ENCODE results near the gene SYK.

Gene SYK

DNA sequence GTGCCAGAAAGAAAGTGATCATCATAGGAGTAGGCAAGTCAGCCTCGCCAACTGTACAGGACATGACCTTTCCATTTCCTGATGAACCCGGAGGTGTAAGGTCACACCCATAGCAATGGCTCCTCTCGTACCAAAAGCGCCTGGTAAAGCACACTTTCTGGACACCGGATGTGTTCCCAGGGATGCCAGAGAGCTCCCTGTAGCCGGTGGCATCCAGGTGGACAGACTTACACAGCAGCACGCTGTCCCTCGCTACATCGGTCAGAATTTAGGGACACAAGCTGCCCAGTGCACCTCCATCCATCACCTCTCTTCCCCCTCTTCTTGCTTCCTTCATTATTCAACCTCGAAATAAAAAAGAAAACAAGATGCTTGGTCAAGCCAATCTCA lies 105.4 kb downstream of the SYK start:
- no peak overlapping the region for H3K27ac ChIP-seq (ENCODE audit: low read depth in 2 of 2, low read length in 2 of 2)

DNA sequence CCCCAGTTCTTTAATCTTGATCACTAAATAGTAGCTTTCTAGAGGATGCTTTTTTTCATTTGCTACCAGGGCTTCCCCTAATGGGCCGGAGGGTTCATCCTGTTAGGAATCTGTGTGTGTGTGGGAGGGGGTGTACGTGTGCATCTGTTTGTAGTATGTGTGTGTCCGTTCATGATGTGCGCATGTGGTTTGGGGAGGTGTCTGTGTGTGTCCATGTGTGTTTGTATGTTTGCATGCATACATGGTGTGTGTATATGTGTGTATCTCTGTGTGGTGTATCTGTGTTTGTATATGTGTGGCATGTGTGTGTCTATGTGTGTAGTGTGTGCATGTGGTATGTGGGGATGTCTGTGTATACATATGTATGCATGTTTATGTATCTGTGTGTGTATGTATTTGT lies 106.2 kb downstream of the SYK start:
- Histone ChIP-seq H3K4me1 (ENCODE audit: control insufficient read depth in 2 of 2, insufficient read depth in 2 of 2, low read length in 2 of 2) (no peaks in the 10 kb centered on the region), H3K27ac (ENCODE audit: low read depth in 2 of 2, low read length in 2 of 2) (no peak overlapping the region), H3K4me3 (ENCODE audit: low read length in 2 of 2) (no peak overlapping the region), H3K9ac (ENCODE audit: low read depth in 1 of 2, low read length in 2 of 2) (no peak overlapping the region), H3K27me3 (ENCODE audit: control insufficient read depth in 2 of 2, insufficient read depth in 2 of 2, low read length in 2 of 2) (no peaks in the 10 kb centered on the region), H3K36me3 (ENCODE audit: control insufficient read depth in 2 of 2, insufficient read depth in 2 of 2, low read length in 2 of 2) (no peaks in the 10 kb centered on the region), H3K9me3 (ENCODE audit: control insufficient read depth in 2 of 2, low read length in 2 of 2) (no peaks in the 10 kb centered on the region)

More for the DNA sequence above, 105.4 kb downstream of the SYK start:
- H3K9me3 ChIP-seq (ENCODE audit: control insufficient read depth in 2 of 2, low read length in 2 of 2), result no peaks in the 10 kb centered on the region
- H3K4me3 ChIP-seq (ENCODE audit: low read length in 2 of 2), result no peak overlapping the region
- H3K4me1 ChIP-seq (ENCODE audit: control insufficient read depth in 2 of 2, insufficient read depth in 2 of 2, low read length in 2 of 2), result no peaks in the 10 kb centered on the region
- no peaks in the 10 kb centered on the region for H3K27me3 ChIP-seq (ENCODE audit: control insufficient read depth in 2 of 2, insufficient read depth in 2 of 2, low read length in 2 of 2)
- no peak overlapping the region for H3K9ac ChIP-seq (ENCODE audit: low read depth in 1 of 2, low read length in 2 of 2)
- no peaks in the 10 kb centered on the region for H3K36me3 ChIP-seq (ENCODE audit: control insufficient read depth in 2 of 2, insufficient read depth in 2 of 2, low read length in 2 of 2)

DNA sequence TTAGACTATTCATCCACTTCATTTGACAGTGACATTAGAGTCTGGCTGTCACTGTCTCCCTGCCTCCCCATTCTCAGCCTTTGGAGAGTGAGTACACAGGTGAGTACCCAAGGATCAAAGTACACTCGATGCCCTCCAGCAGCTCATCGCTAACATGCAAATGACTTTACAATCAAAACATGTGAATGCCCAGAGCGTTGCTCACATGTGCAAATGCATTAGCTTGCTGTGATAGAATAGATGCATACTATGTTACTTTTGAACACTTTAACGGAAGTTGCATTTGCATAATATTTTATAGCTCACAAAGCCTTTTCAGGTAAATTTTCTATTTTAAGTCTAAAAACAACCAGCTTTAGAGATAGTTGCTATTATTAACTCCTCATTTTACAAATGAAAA lies 107.6 kb downstream of the SYK start:
- Histone ChIP-seq H3K4me3 (ENCODE audit: low read length in 2 of 2) (no peak overlapping the region), H3K9me3 (ENCODE audit: control insufficient read depth in 2 of 2, low read length in 2 of 2) (no peaks in the 10 kb centered on the region), H3K36me3 (ENCODE audit: control insufficient read depth in 2 of 2, insufficient read depth in 2 of 2, low read length in 2 of 2) (no peaks in the 10 kb centered on the region), H3K27ac (ENCODE audit: low read depth in 2 of 2, low read length in 2 of 2) (no peak overlapping the region), H3K9ac (ENCODE audit: low read depth in 1 of 2, low read length in 2 of 2) (no peak overlapping the region), H3K27me3 (ENCODE audit: control insufficient read depth in 2 of 2, insufficient read depth in 2 of 2, low read length in 2 of 2) (no peaks in the 10 kb centered on the region), H3K4me1 (ENCODE audit: control insufficient read depth in 2 of 2, insufficient read depth in 2 of 2, low read length in 2 of 2) (no peaks in the 10 kb centered on the region)

DNA sequence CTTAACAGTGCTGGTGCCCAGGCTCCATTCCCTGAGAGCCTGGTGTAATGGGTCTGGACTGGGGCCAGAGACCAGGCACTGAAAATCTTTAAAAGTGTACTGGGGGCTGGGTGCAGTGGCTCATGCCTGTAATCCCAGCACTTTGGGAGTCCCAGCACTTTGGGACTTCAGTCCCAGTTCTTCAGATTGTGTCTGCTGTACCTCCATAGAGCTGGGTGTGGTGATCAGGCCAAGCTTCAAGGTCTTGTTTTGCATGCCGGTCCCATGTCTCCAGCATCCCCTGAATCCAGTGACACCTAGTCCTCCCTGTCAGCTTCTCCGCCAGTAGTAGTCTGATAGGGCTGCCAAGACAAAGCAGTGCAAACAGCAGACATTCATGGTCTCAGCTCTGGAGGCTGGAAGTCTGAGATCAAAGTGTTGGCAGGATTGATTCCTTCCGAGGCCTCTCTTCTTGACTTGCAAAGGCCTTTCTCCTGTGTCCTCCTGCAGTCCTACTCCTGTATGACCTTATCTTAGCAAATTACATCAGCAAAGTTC lies 108.2 kb downstream of the SYK start:
- no peaks in the 10 kb centered on the region for H3K9me3 ChIP-seq (ENCODE audit: control insufficient read depth in 2 of 2, low read length in 2 of 2)
- no peaks in the 10 kb centered on the region for H3K36me3 ChIP-seq (ENCODE audit: control insufficient read depth in 2 of 2, insufficient read depth in 2 of 2, low read length in 2 of 2)
- H3K4me1 ChIP-seq (ENCODE audit: control insufficient read depth in 2 of 2, insufficient read depth in 2 of 2, low read length in 2 of 2), result no peaks in the 10 kb centered on the region
- H3K27me3 ChIP-seq (ENCODE audit: control insufficient read depth in 2 of 2, insufficient read depth in 2 of 2, low read length in 2 of 2), result no peaks in the 10 kb centered on the region
- H3K27ac ChIP-seq (ENCODE audit: low read depth in 2 of 2, low read length in 2 of 2), result no peak overlapping the region
- H3K9ac ChIP-seq (ENCODE audit: low read depth in 1 of 2, low read length in 2 of 2), result no peak overlapping the region
- no peak overlapping the region for H3K4me3 ChIP-seq (ENCODE audit: low read length in 2 of 2)

DNA sequence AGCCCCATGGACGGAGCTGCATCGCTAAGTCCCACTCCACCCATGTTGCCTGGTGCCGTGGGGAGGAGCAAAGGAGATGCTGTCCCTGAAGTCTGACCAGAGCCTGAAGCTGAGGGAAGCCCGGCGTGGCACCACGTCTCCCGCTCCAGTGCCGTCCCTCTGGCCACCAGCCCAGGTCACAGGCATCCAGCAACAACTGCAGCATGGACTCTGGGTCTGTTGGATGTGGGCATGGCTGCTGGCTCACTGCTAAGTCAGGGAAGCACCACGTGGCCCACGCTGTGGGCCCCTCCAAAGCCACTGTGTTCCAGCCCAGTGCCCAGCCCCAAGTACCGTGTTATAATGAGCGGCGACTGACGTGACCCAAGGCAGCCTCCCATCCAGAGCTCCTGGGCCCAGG lies 112.6 kb downstream of the SYK start:
- H3K27me3 ChIP-seq (ENCODE audit: control insufficient read depth in 2 of 2, insufficient read depth in 2 of 2, low read length in 2 of 2), result no peaks in the 10 kb centered on the region
- no peaks in the 10 kb centered on the region for H3K36me3 ChIP-seq (ENCODE audit: control insufficient read depth in 2 of 2, insufficient read depth in 2 of 2, low read length in 2 of 2)
- peaks cover 0 to 2% of the 10 kb centered on the region in 2 donors for H3K4me1 ChIP-seq (ENCODE audit: control insufficient read depth in 2 of 2, insufficient read depth in 2 of 2, low read length in 2 of 2)
- no peak overlapping the region for H3K4me3 ChIP-seq (ENCODE audit: low read length in 2 of 2)
- no peak overlapping the region for H3K9ac ChIP-seq (ENCODE audit: low read depth in 1 of 2, low read length in 2 of 2)
- H3K27ac ChIP-seq (ENCODE audit: low read depth in 2 of 2, low read length in 2 of 2), result no peak overlapping the region
- no peaks in the 10 kb centered on the region for H3K9me3 ChIP-seq (ENCODE audit: control insufficient read depth in 2 of 2, low read length in 2 of 2)

DNA sequence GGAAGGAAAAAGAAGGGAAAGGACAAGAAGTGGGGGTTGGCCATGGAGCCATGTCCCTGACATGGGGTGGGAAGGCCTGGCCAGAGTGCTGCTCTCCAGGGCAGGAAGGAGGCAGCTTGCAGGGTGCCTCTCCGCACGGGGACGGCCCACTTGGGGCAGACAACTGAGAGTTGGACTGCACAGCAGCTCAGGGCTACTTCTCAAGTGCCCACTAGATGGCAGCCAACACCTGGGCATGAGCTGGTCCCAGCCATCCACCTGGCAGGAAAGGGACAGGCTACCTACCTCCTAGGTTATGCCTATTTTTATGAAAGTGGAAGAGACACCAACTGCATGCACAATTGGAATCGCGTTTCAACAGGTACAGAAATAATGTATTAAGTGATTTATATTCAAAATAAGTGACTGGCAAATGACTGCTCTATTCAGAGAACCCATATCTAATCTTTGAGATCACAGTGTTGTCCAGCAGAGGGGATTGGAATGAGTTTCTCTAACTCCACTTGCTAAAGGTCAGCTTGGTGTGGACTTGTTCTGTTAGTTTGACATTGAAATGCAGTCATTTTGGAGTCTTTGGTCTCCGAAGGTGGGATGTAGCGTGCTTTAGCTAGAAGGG lies 113.4 kb downstream of the SYK start:
- no peak overlapping the region for H3K4me3 ChIP-seq (ENCODE audit: low read length in 2 of 2)
- no peaks in the 10 kb centered on the region for H3K9me3 ChIP-seq (ENCODE audit: control insufficient read depth in 2 of 2, low read length in 2 of 2)
- H3K4me1 ChIP-seq (ENCODE audit: control insufficient read depth in 2 of 2, insufficient read depth in 2 of 2, low read length in 2 of 2), result peaks cover 0 to 2% of the 10 kb centered on the region in 2 donors
- H3K27me3 ChIP-seq (ENCODE audit: control insufficient read depth in 2 of 2, insufficient read depth in 2 of 2, low read length in 2 of 2), result no peaks in the 10 kb centered on the region
- no peaks in the 10 kb centered on the region for H3K36me3 ChIP-seq (ENCODE audit: control insufficient read depth in 2 of 2, insufficient read depth in 2 of 2, low read length in 2 of 2)
- H3K9ac ChIP-seq (ENCODE audit: low read depth in 1 of 2, low read length in 2 of 2), result no peak overlapping the region
- no peak overlapping the region for H3K27ac ChIP-seq (ENCODE audit: low read depth in 2 of 2, low read length in 2 of 2)

DNA sequence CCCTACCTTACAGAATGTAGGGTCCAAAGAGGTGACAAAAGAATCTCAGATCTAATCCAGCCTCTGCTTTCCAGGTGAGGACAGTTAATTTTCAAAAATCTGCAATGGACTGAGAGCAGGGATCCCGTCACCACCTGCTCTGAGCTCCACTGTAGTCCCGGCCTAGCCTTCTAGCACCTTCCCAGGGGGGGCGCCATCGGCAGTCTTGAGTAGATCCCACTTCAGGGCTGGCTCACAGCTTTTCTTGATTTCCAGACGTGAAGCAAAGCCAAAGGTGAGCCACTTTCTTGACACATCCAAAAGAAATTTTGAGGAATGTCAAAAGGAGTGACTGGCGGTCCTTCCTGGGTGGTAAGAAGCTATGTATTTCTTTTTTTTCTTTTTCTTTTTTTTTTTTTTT lies 114.1 kb downstream of the SYK start:
- no peak overlapping the region for H3K4me3 ChIP-seq (ENCODE audit: low read length in 2 of 2)
- H3K27me3 ChIP-seq (ENCODE audit: control insufficient read depth in 2 of 2, insufficient read depth in 2 of 2, low read length in 2 of 2), result no peaks in the 10 kb centered on the region
- H3K4me1 ChIP-seq (ENCODE audit: control insufficient read depth in 2 of 2, insufficient read depth in 2 of 2, low read length in 2 of 2), result peaks cover 0 to 2% of the 10 kb centered on the region in 2 donors
- no peaks in the 10 kb centered on the region for H3K9me3 ChIP-seq (ENCODE audit: control insufficient read depth in 2 of 2, low read length in 2 of 2)
- H3K36me3 ChIP-seq (ENCODE audit: control insufficient read depth in 2 of 2, insufficient read depth in 2 of 2, low read length in 2 of 2), result no peaks in the 10 kb centered on the region
- H3K9ac ChIP-seq (ENCODE audit: low read depth in 1 of 2, low read length in 2 of 2), result no peak overlapping the region
- no peak overlapping the region for H3K27ac ChIP-seq (ENCODE audit: low read depth in 2 of 2, low read length in 2 of 2)

DNA sequence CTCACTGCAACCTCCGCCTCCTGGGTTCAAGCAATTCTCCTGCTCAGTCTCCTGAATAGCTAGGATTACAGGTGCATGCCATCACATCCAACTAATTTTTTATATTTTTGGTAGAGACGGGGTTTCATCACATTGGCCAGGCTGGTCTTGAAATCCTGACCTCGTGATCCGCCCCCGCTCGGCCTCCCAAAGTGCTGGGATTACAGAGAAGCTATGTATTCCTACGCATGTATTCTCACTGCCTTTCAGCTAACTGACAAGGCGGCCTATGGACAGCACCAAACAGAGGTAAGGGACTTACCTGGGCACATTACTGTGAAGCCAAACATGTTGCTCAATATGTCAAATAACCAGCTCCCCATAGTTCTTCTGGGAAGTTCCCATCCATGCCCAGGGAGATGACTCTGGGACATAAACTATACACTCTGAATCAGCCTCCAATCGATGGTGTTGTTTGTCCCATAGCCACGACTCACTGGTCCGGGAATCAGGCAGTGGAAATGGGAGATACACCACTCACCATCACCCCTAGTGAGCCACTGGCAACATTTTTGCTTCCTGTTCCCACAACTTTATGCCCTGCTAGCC lies 114.6 kb downstream of the SYK start:
- Histone ChIP-seq H3K4me1 (ENCODE audit: control insufficient read depth in 2 of 2, insufficient read depth in 2 of 2, low read length in 2 of 2) (peaks cover 0 to 2% of the 10 kb centered on the region in 2 donors), H3K27ac (ENCODE audit: low read depth in 2 of 2, low read length in 2 of 2) (no peak overlapping the region), H3K9me3 (ENCODE audit: control insufficient read depth in 2 of 2, low read length in 2 of 2) (no peaks in the 10 kb centered on the region), H3K27me3 (ENCODE audit: control insufficient read depth in 2 of 2, insufficient read depth in 2 of 2, low read length in 2 of 2) (no peaks in the 10 kb centered on the region), H3K4me3 (ENCODE audit: low read length in 2 of 2) (no peak overlapping the region), H3K36me3 (ENCODE audit: control insufficient read depth in 2 of 2, insufficient read depth in 2 of 2, low read length in 2 of 2) (no peaks in the 10 kb centered on the region), H3K9ac (ENCODE audit: low read depth in 1 of 2, low read length in 2 of 2) (no peak overlapping the region)

DNA sequence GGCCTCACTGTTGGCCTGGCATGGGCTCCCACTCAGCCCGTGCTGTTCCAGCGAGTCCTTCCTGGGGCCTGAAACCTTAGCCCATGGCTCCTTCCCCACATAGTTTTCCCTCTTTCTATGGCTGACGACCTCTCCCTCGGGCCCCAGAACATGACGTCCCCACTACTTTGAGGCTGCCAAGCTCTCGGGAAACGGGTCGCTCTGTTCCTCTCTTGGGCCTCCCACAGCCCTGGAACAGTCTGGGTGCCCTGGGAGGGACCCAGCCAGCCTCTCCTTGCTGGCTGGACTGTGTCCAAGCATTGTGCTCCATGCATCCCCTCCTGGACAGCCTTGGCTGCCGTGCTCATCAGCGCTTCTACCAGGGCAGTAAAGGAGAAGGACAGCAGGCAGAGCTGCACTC lies 118.3 kb downstream of the SYK start:
- Histone ChIP-seq H3K4me3 (ENCODE audit: low read length in 2 of 2) (no peak overlapping the region), H3K4me1 (ENCODE audit: control insufficient read depth in 2 of 2, insufficient read depth in 2 of 2, low read length in 2 of 2) (peaks cover 0 to 2% of the 10 kb centered on the region in 2 donors), H3K27ac (ENCODE audit: low read depth in 2 of 2, low read length in 2 of 2) (no peak overlapping the region), H3K27me3 (ENCODE audit: control insufficient read depth in 2 of 2, insufficient read depth in 2 of 2, low read length in 2 of 2) (no peaks in the 10 kb centered on the region), H3K36me3 (ENCODE audit: control insufficient read depth in 2 of 2, insufficient read depth in 2 of 2, low read length in 2 of 2) (no peaks in the 10 kb centered on the region), H3K9ac (ENCODE audit: low read depth in 1 of 2, low read length in 2 of 2) (no peak overlapping the region), H3K9me3 (ENCODE audit: control insufficient read depth in 2 of 2, low read length in 2 of 2) (no peaks in the 10 kb centered on the region)

DNA sequence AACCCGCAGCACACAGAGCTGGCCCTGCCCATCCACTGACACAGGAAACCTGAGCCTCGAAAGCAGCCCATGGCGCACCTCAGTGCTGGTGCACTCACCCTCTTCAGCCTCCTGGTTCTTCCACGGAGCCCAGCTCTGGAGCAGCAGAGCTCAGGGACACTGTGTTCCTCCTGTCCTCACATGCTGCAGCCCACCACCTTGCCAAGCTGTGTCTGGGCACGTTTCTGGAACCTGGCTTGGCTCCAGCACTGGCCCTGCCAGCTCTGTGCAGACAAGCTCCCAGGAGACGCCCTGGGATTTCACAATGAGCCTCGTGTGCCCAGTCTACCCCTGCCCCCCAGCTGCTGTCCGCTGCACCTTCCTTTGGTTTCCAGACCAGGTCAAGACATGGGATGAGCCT lies 119.5 kb downstream of the SYK start:
- Histone ChIP-seq H3K4me3 (ENCODE audit: low read length in 2 of 2) (no peak overlapping the region), H3K9ac (ENCODE audit: low read depth in 1 of 2, low read length in 2 of 2) (no peak overlapping the region), H3K36me3 (ENCODE audit: control insufficient read depth in 2 of 2, insufficient read depth in 2 of 2, low read length in 2 of 2) (no peaks in the 10 kb centered on the region), H3K9me3 (ENCODE audit: control insufficient read depth in 2 of 2, low read length in 2 of 2) (no peaks in the 10 kb centered on the region), H3K4me1 (ENCODE audit: control insufficient read depth in 2 of 2, insufficient read depth in 2 of 2, low read length in 2 of 2) (no peaks in the 10 kb centered on the region), H3K27ac (ENCODE audit: low read depth in 2 of 2, low read length in 2 of 2) (no peak overlapping the region), H3K27me3 (ENCODE audit: control insufficient read depth in 2 of 2, insufficient read depth in 2 of 2, low read length in 2 of 2) (no peaks in the 10 kb centered on the region)
